ENCODE data around the gene SCEL. TPM values are rescaled to one million over a fixed set of nuclear protein-coding genes. Genes with fewer than 3 reads are reported as not detected.

Gene SCEL
- total RNA-seq, 2 experiments from 2014 or later, result not detected

DNA sequence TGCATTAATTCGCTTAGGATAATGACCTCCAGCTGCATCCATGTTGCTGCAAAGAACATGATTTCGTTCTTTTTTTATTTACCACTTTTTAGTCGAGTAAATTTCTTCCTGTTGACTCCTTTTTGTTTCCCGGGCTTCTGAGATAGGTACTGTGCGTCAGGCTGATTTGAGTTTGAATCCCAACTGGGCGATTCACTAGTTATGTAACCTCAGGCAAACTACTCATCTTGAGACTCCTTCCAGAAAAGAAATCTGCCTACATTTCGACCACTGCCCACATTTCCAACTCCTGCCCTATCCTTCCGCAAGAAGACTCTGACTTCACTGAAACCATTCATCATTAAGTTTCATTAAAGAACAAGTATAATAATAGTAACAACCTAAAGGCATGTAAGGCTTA, 8.2 kb downstream of the SCEL start:
- H4K20me1 ChIP-seq (ENCODE audit: insufficient read depth, low read length), result no peaks in the 10 kb centered on the region
- H2AFZ ChIP-seq (ENCODE audit: low read length), result no peak overlapping the region
- TF ChIP-seq, protein P1, sequence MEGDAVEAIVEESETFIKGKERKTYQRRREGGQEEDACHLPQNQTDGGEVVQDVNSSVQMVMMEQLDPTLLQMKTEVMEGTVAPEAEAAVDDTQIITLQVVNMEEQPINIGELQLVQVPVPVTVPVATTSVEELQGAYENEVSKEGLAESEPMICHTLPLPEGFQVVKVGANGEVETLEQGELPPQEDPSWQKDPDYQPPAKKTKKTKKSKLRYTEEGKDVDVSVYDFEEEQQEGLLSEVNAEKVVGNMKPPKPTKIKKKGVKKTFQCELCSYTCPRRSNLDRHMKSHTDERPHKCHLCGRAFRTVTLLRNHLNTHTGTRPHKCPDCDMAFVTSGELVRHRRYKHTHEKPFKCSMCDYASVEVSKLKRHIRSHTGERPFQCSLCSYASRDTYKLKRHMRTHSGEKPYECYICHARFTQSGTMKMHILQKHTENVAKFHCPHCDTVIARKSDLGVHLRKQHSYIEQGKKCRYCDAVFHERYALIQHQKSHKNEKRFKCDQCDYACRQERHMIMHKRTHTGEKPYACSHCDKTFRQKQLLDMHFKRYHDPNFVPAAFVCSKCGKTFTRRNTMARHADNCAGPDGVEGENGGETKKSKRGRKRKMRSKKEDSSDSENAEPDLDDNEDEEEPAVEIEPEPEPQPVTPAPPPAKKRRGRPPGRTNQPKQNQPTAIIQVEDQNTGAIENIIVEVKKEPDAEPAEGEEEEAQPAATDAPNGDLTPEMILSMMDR (conservative IDR thresholded peaks at IDR 0.05; ENCODE audit: low read length), result no peak
- no peak for TF ChIP-seq EZH2phosphoT487 (IDR thresholded peaks at IDR 0.05; ENCODE audit: borderline replicate concordance, low read depth, low read length)
- H3K4me2 ChIP-seq (ENCODE audit: low read length), result no peak overlapping the region
- no peaks in the 10 kb centered on the region for H3K4me1 ChIP-seq (ENCODE audit: insufficient read depth, low read length, poor library complexity, severe bottlenecking)
- no peaks in the 10 kb centered on the region for H3K79me2 ChIP-seq (ENCODE audit: insufficient read depth, low read depth, low read length)
- intact Hi-C loops (cut with micrococcal nuclease; ENCODE audit: unreplicated experiment), result no loop called here
- no peak overlapping the region for H3K4me3 ChIP-seq (ENCODE audit: low read depth, low read length, poor library complexity, severe bottlenecking)
- no peaks in the 10 kb centered on the region for H3K9me2 ChIP-seq (ENCODE audit: insufficient read depth, low read length)
- ChIA-PET POLR2A (interaction anchor here (1.2 kb wide), 1 partner anchor 182 kb away, joined by 3 read pairs; no protein-coding TSS in a partner anchor), CTCF (ENCODE audit: unreplicated experiment) (no interaction called here)
- no peaks in the 10 kb centered on the region for H3K9me3 ChIP-seq (ENCODE audit: low read length)
- DNase-seq (ENCODE audit: low spot score), result no peak
- no peaks in the 10 kb centered on the region for H3K36me3 ChIP-seq (ENCODE audit: insufficient read depth, low read length)
- no TSS peak for BruUV-seq (replicated peaks)
- H3K27ac ChIP-seq (ENCODE audit: low read depth, low read length, poor library complexity, severe bottlenecking), result no peak overlapping the region

DNA sequence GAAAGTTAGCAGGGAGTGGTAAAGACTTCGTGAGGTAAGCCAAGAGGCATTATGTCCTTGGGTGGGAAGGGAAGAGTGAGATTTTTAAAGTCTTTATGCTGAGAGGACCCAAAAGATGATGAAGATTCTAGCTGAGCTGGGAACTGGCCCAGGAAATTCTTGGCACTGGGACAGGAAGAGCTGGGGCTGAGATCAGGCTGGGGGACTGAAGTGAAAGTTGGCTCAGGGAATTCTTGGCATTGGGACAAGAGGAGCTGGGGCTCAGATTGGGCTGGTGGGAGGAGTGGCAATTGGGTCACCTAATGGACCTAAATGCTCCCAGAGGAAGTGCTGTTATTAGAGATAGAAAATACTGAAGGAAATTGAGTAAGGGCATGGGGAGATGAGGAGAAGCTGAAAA, 8.8 kb downstream of the SCEL start:
- Histone ChIP-seq H3K4me2 (ENCODE audit: low read length) (no peak overlapping the region), H3K79me2 (ENCODE audit: insufficient read depth, low read depth, low read length) (no peaks in the 10 kb centered on the region), H3K4me3 (ENCODE audit: low read depth, low read length, poor library complexity, severe bottlenecking) (no peak overlapping the region), H2AFZ (ENCODE audit: low read length) (no peak overlapping the region), H3K9me3 (ENCODE audit: low read length) (no peaks in the 10 kb centered on the region), H4K20me1 (ENCODE audit: insufficient read depth, low read length) (no peaks in the 10 kb centered on the region), H3K9me2 (ENCODE audit: insufficient read depth, low read length) (no peaks in the 10 kb centered on the region), H3K27ac (ENCODE audit: low read depth, low read length, poor library complexity, severe bottlenecking) (no peak overlapping the region), H3K36me3 (ENCODE audit: insufficient read depth, low read length) (no peaks in the 10 kb centered on the region), H3K4me1 (ENCODE audit: insufficient read depth, low read length, poor library complexity, severe bottlenecking) (no peaks in the 10 kb centered on the region)
- BruUV-seq (replicated peaks), result no TSS peak
- ChIA-PET CTCF (ENCODE audit: unreplicated experiment) (no interaction called here), POLR2A (interaction anchor here (0.9 to 1.2 kb wide), 2 partner anchors 181 to 429 kb away, joined by 3 read pairs; no protein-coding TSS in a partner anchor)
- intact Hi-C loops (cut with micrococcal nuclease; ENCODE audit: unreplicated experiment), result no loop called here
- no peak for DNase-seq (ENCODE audit: low spot score)
- TF ChIP-seq, protein P1 (conservative IDR thresholded peaks at IDR 0.05; ENCODE audit: low read length), result no peak
- TF ChIP-seq EZH2phosphoT487 (IDR thresholded peaks at IDR 0.05; ENCODE audit: borderline replicate concordance, low read depth, low read length), result no peak

DNA sequence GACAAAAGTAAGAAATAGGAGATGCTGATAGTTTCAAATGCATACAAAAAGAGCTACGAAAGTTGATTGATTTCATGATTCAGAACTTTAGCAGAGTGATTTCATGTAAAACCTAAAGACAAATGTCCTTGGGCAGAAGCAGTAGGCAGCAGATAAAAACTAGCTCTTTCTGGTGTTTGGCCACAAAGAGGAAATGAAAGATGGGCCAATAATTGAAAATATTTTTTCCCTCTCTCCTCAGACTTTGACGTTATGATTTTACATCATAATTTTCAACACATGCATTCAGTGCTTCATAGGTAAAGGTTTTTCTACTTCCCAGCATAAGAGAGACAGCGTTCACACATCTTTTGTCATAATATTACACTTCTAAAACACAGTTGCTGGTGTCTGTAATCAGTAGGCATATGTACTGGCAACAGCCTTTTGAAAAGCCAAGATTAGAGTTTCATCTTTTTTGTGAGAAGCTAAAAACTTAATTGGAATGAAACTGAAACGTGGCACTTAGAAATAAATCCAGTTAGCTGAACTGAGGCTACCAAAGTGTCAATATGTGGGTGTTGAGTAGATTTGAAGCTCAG, 9.3 kb downstream of the SCEL start:
- no peak overlapping the region for H3K4me2 ChIP-seq (ENCODE audit: low read length)
- no peaks in the 10 kb centered on the region for H3K79me2 ChIP-seq (ENCODE audit: insufficient read depth, low read depth, low read length)
- BruUV-seq (replicated peaks), result no TSS peak
- H3K36me3 ChIP-seq (ENCODE audit: insufficient read depth, low read length), result no peaks in the 10 kb centered on the region
- no peak for TF ChIP-seq EZH2phosphoT487 (IDR thresholded peaks at IDR 0.05; ENCODE audit: borderline replicate concordance, low read depth, low read length)
- TF ChIP-seq, protein P1 (conservative IDR thresholded peaks at IDR 0.05; ENCODE audit: low read length), result no peak
- H3K27ac ChIP-seq (ENCODE audit: low read depth, low read length, poor library complexity, severe bottlenecking), result no peak overlapping the region
- POLR2A ChIA-PET, result interaction anchor here (0.9 to 1.2 kb wide), 3 partner anchors 31 to 430 kb away, joined by 3 read pairs; no protein-coding TSS in a partner anchor
- DNase-seq (ENCODE audit: low spot score), result no peak
- intact Hi-C loops (cut with micrococcal nuclease; ENCODE audit: unreplicated experiment), result no loop called here
- no peak overlapping the region for H3K4me3 ChIP-seq (ENCODE audit: low read depth, low read length, poor library complexity, severe bottlenecking)
- no peaks in the 10 kb centered on the region for H3K9me2 ChIP-seq (ENCODE audit: insufficient read depth, low read length)
- no peaks in the 10 kb centered on the region for H3K9me3 ChIP-seq (ENCODE audit: low read length)
- CTCF ChIA-PET (ENCODE audit: unreplicated experiment), result no interaction called here
- H3K4me1 ChIP-seq (ENCODE audit: insufficient read depth, low read length, poor library complexity, severe bottlenecking), result no peaks in the 10 kb centered on the region
- no peak overlapping the region for H2AFZ ChIP-seq (ENCODE audit: low read length)
- H4K20me1 ChIP-seq (ENCODE audit: insufficient read depth, low read length), result no peaks in the 10 kb centered on the region
